Panc1 (cell line): ENCODE data around the gene CTNNA1. TPM values are rescaled to one million over a fixed set of nuclear protein-coding genes. Genes with fewer than 3 reads are reported as not detected.

ENCODE experiments used
- ATAC-seq: fragments of 200-7000 bp; cut with Tn5 transposase; 2 replicates; pipeline ENCODE4 v1.9.1; 2020; ENCODE audit warnings: mild to moderate bottlenecking, moderate library complexity
- BruUV-seq: library from RNA; stranded (reverse); fragments of 400-500 nt; replicated peaks from 2 replicates; lab custom pipeline; 2021; lab: Mats Ljungman, UMichigan
- CTCF ChIA-PET: fragments of 300-600 bp; sonication (Branson Sonifier 250); formaldehyde crosslinking; loops from one replicate; lab custom pipeline; 2022; ENCODE audit warnings: antibody characterized with exemption; lab: Charles Lee
- POLR2A ChIA-PET: fragments of 300-600 bp; sonication (Branson Sonifier 250); formaldehyde crosslinking; loops from one replicate; lab custom pipeline; 2022; ENCODE audit warnings: antibody characterized with exemption; lab: Charles Lee
- DNase-seq: peaks from one replicate; pipeline ENCODE4 v3.0.0-alpha.2; 2010; ENCODE audit warnings: low read depth, low spot score
- H3K27ac ChIP-seq: 2 replicates; pipeline ENCODE4 v1.5.1; 2011; ENCODE audit warnings: mild to moderate bottlenecking, low read length, inconsistent platforms
- H3K27me3 ChIP-seq: fragments of 200-500 bp; sonication (Bioruptor generic); 2 replicates; pipeline ENCODE4 v1.6.0; 2014; ENCODE audit warnings: low read length, inconsistent platforms; ENCODE audit not compliant: control insufficient read depth, insufficient read depth
- H3K36me3 ChIP-seq: fragments of 200-500 bp; sonication (Bioruptor generic); 2 replicates; pipeline ENCODE4 v1.5.1; 2014; ENCODE audit warnings: inconsistent platforms, mild to moderate bottlenecking, low read length, moderate library complexity; ENCODE audit not compliant: control insufficient read depth, insufficient read depth
- H3K4me1 ChIP-seq: 2 replicates; pipeline ENCODE4 v1.5.1; 2011; ENCODE audit warnings: inconsistent platforms, mild to moderate bottlenecking, low read length, moderate library complexity; ENCODE audit not compliant: control insufficient read depth, insufficient read depth
- H3K4me3 ChIP-seq, 2 experiments: 2 replicates each; pipeline ENCODE4 v1.5.1; 2011 to 2012; ENCODE audit warnings: low read depth in 2 of 2, low read length in 2 of 2, mild to moderate bottlenecking in 2 of 2, inconsistent platforms in 1 of 2, moderate library complexity in 1 of 2
- H3K9me3 ChIP-seq: fragments of 200-500 bp; sonication (Bioruptor generic); 2 replicates; pipeline ENCODE4 v1.5.1; 2014; ENCODE audit warnings: low read depth, mild to moderate bottlenecking, inconsistent platforms, low read length, moderate library complexity; ENCODE audit not compliant: control insufficient read depth, insufficient read depth
- CTCF ChIP-seq: fragments of 450-650 bp; IDR thresholded peaks from 2 replicates; pipeline ENCODE4 v1.5.1; 2017; ENCODE audit warnings: mild to moderate bottlenecking
- POLR2AphosphoS5 ChIP-seq: IDR thresholded peaks from 2 replicates; pipeline ENCODE4 v1.6.1; 2012; ENCODE audit warnings: mild to moderate bottlenecking, low read depth, low read length, moderate library complexity
- REST ChIP-seq, 2 experiments: IDR thresholded peaks; 2 replicates each; pipeline ENCODE4 v1.6.1; 2011 to 2012; ENCODE audit warnings: low read depth in 2 of 2, control low read depth in 1 of 2, low read length in 1 of 2, mild to moderate bottlenecking in 1 of 2, moderate library complexity in 1 of 2; ENCODE audit not compliant: insufficient read depth in 1 of 2
- SIN3A ChIP-seq: IDR thresholded peaks from 2 replicates; pipeline ENCODE4 v1.6.1; 2012; ENCODE audit warnings: low read depth, mild to moderate bottlenecking, low read length, moderate library complexity, borderline replicate concordance; ENCODE audit not compliant: insufficient read depth
- TCF7L2 ChIP-seq: IDR thresholded peaks from 2 replicates; pipeline ENCODE4 v1.6.1; 2011; ENCODE audit warnings: mild to moderate bottlenecking, low read depth, low read length, inconsistent platforms
- in situ Hi-C: cut with HindIII; loops from 2 replicates; pipeline ENCODE4 v1.10.0; 2016; ENCODE audit warnings: low sequenced_read_pairs, low pct_unique_long_range_greater_than_20kb
- intact Hi-C: fragments of 100-400 bp; cut with micrococcal nuclease; formaldehyde crosslinking; loops from one replicate; pipeline ENCODE4 v1.10.0; 2022; ENCODE audit not compliant: unreplicated experiment
- total RNA-seq: library from RNA; stranded (reverse); gene quantifications from one replicate; pipeline ENCODE4 v1.2.1, GENCODE V29; 2021; ENCODE audit not compliant: unreplicated experiment

Gene CTNNA1
- total RNA-seq, 1 experiment from 2014 or later = 298 TPM

- TF ChIP-seq TCF7L2 = no peak
- TF ChIP-seq POLR2AphosphoS5 = no peak
- no peak for TF ChIP-seq SIN3A
- no peak for TF ChIP-seq CTCF
- no peak for TF ChIP-seq REST (IDR thresholded peaks at IDR 0.05; ENCODE audit: insufficient read depth in 1 of 2, low read depth in 2 of 2, low read length in 1 of 2)
- no TSS peak for BruUV-seq
- no peak overlapping the region for H3K27ac ChIP-seq
- ATAC-seq = no peak
- no peaks in the 10 kb centered on the region for H3K27me3 ChIP-seq
- no peaks in the 10 kb centered on the region for H3K4me1 ChIP-seq
- POLR2A ChIA-PET = no interaction called here
- CTCF ChIA-PET = no interaction called here
- no peaks in the 10 kb centered on the region for H3K36me3 ChIP-seq
- no peak overlapping the region for H3K4me3 ChIP-seq
- in situ Hi-C loops (no loop called here), intact Hi-C loops (no loop called here)
- DNase-seq = no peak
- no peaks in the 10 kb centered on the region for H3K9me3 ChIP-seq
Observed at GRCh38 chr5:138949223-138949574, 196.0 kb downstream of the CTNNA1 start.

- no peaks in the 10 kb centered on the region for H3K27me3 ChIP-seq
- H3K27ac ChIP-seq = no peak overlapping the region
- no TSS peak for BruUV-seq
- no peak overlapping the region for H3K4me3 ChIP-seq
- intact Hi-C loops = no loop called here
- in situ Hi-C loops = no loop called here
- CTCF ChIA-PET = no interaction called here
- POLR2A ChIA-PET = no interaction called here
- ATAC-seq (no peak), DNase-seq (no peak)
- no peaks in the 10 kb centered on the region for H3K9me3 ChIP-seq
- H3K4me1 ChIP-seq = no peaks in the 10 kb centered on the region
- TF ChIP-seq SIN3A (no peak), REST (IDR thresholded peaks at IDR 0.05; ENCODE audit: insufficient read depth in 1 of 2, low read depth in 2 of 2, low read length in 1 of 2) (no peak), POLR2AphosphoS5 (no peak), CTCF (no peak), TCF7L2 (no peak)
- no peaks in the 10 kb centered on the region for H3K36me3 ChIP-seq
Observed at GRCh38 chr5:138949988-138950387, 196.8 kb downstream of the CTNNA1 start.
